Glutamatergic neuron (in vitro differentiated cells): ENCODE data around the gene EXOSC2. TPM values are rescaled to one million over a fixed set of nuclear protein-coding genes. Genes with fewer than 3 reads are reported as not detected.

Experiments
- DNase-seq: peaks from one replicate; pipeline ENCODE4 v3.0.0; 2022
- H3K27ac Mint-ChIP-seq: one replicate; pipeline ENCODE4 v1.8.0; 2020; ENCODE audit warnings: mild to moderate bottlenecking, mixed read lengths, inconsistent platforms; ENCODE audit not compliant: unreplicated experiment
- H3K27me3 Mint-ChIP-seq: one replicate; pipeline ENCODE4 v1.8.0; 2020; ENCODE audit warnings: mild to moderate bottlenecking, moderate library complexity, mixed read lengths, inconsistent platforms; ENCODE audit not compliant: unreplicated experiment
- H3K36me3 Mint-ChIP-seq: one replicate; pipeline ENCODE4 v1.8.0; 2020; ENCODE audit warnings: mild to moderate bottlenecking, mixed read lengths, inconsistent platforms; ENCODE audit not compliant: unreplicated experiment
- H3K4me1 Mint-ChIP-seq: one replicate; pipeline ENCODE4 v1.8.0; 2020; ENCODE audit warnings: mild to moderate bottlenecking, low read depth, mixed read lengths, inconsistent platforms; ENCODE audit not compliant: unreplicated experiment
- H3K4me3 Mint-ChIP-seq: one replicate; pipeline ENCODE4 v1.8.0; 2020; ENCODE audit warnings: mild to moderate bottlenecking, mixed read lengths, inconsistent platforms; ENCODE audit not compliant: unreplicated experiment
- H3K9me3 Mint-ChIP-seq: one replicate; pipeline ENCODE4 v1.8.0; 2020; ENCODE audit warnings: mild to moderate bottlenecking, moderate library complexity, mixed read lengths, inconsistent platforms; ENCODE audit not compliant: unreplicated experiment
- CTCF ChIP-seq: fragments of 200-600 bp; sonication (generic); IDR thresholded peaks from one replicate; pipeline ENCODE4 v1.5.0; 2021; ENCODE audit not compliant: partially characterized antibody, unreplicated experiment
- total RNA-seq: library from RNA; stranded (reverse); fragmentation: NEBNext Ultra II Directional; extraction: Animal tissue kit (Norgen Biotek cat#: 25700); gene quantifications from one replicate; pipeline ENCODE4 v1.2.1, GENCODE V29; 2021; ENCODE audit not compliant: unreplicated experiment

Gene EXOSC2
- total RNA-seq, 1 donor from 2014 or later = 43.3 TPM

- peaks cover 9% of the 10 kb centered on the region for H3K9me3 Mint-ChIP-seq
- H3K4me1 Mint-ChIP-seq = peaks cover 6% of the 10 kb centered on the region
- no peak for TF ChIP-seq CTCF
- peak; percentile 36 for DNase-seq
- peak overlapping the region; percentile 23 for H3K4me3 Mint-ChIP-seq
- peaks cover 6% of the 10 kb centered on the region for H3K36me3 Mint-ChIP-seq
- H3K27ac Mint-ChIP-seq = no peak overlapping the region
- peaks cover 36% of the 10 kb centered on the region for H3K27me3 Mint-ChIP-seq
Measured at GRCh38 chr9:130661451-130662098, 32.0 kb upstream of the EXOSC2 start.

- no peak for TF ChIP-seq CTCF
- Mint-ChIP-seq H3K36me3 (no peaks in the 10 kb centered on the region), H3K27ac (no peak overlapping the region), H3K27me3 (peaks cover 30% of the 10 kb centered on the region), H3K4me3 (peak overlapping the region; percentile 23), H3K9me3 (peaks cover 9% of the 10 kb centered on the region), H3K4me1 (peaks cover 6% of the 10 kb centered on the region)
- DNase-seq = no peak
Measured at GRCh38 chr9:130662099-130662969, 31.2 kb upstream of the EXOSC2 start.

- no peak overlapping the region for H3K27ac Mint-ChIP-seq
- peaks cover 6% of the 10 kb centered on the region for H3K4me1 Mint-ChIP-seq
- peaks cover 27% of the 10 kb centered on the region for H3K27me3 Mint-ChIP-seq
- H3K4me3 Mint-ChIP-seq = no peak overlapping the region
- H3K9me3 Mint-ChIP-seq = peaks cover 9% of the 10 kb centered on the region
- no peak for TF ChIP-seq CTCF
- H3K36me3 Mint-ChIP-seq = no peaks in the 10 kb centered on the region
- DNase-seq = peak; percentile 37
Measured at GRCh38 chr9:130662970-130663257, 30.7 kb upstream of the EXOSC2 start.

GRCh38 chr9:130663258-130663976 lies 30.2 kb upstream of the EXOSC2 start:
- Mint-ChIP-seq H3K27me3 (peaks cover 25% of the 10 kb centered on the region), H3K4me3 (peak overlapping the region; percentile 20), H3K9me3 (peaks cover 9% of the 10 kb centered on the region), H3K4me1 (peaks cover 6% of the 10 kb centered on the region), H3K27ac (no peak overlapping the region), H3K36me3 (no peaks in the 10 kb centered on the region)
- DNase-seq = peak; percentile 40
- TF ChIP-seq CTCF = no peak

GRCh38 chr9:130663977-130664250 lies 29.7 kb upstream of the EXOSC2 start:
- no peaks in the 10 kb centered on the region for H3K36me3 Mint-ChIP-seq
- H3K9me3 Mint-ChIP-seq = peaks cover 10% of the 10 kb centered on the region
- peaks cover 7% of the 10 kb centered on the region for H3K4me1 Mint-ChIP-seq
- peaks cover 24% of the 10 kb centered on the region for H3K27me3 Mint-ChIP-seq
- H3K4me3 Mint-ChIP-seq = peak overlapping the region; percentile 20
- DNase-seq = no peak
- no peak for TF ChIP-seq CTCF
- H3K27ac Mint-ChIP-seq = no peak overlapping the region
